Heart right ventricle (tissue), 16 donors: ENCODE data around the gene MUC20. TPM values are rescaled to one million over a fixed set of nuclear protein-coding genes. Genes with fewer than 3 reads are reported as not detected.

ENCODE experiments used
- ATAC-seq, 8 donors: fragments of 200-7000 bp; cut with Tn5 transposase; one replicate each; pipeline ENCODE4 v1.9.1; 2020; ENCODE audit warnings: mild to moderate bottlenecking in 8 of 8, moderate library complexity in 8 of 8, moderate number of reproducible peaks in 1 of 8
- DNase-seq, 2 donors: peaks; one replicate each; pipeline ENCODE4 v3.0.0-alpha.2; 2020
- H3K27ac ChIP-seq, 10 donors: fragments of 200-600 bp; sonication (generic) in 2 of 10; one replicate each; pipeline versions ENCODE4 v1.5.0 to v1.8.0; 2020 to 2022; ENCODE audit warnings: mild to moderate bottlenecking in 3 of 10
- H3K27me3 ChIP-seq, 7 donors: fragments of 200-600 bp; one replicate each; pipeline ENCODE4 v1.8.0; 2021 to 2022; ENCODE audit warnings: mild to moderate bottlenecking in 2 of 7
- H3K36me3 ChIP-seq, 9 donors: fragments of 200-600 bp; sonication (generic) in 1 of 9; one replicate each; pipeline versions ENCODE4 v1.5.0 to v1.8.0; 2020 to 2022; ENCODE audit warnings: mild to moderate bottlenecking in 2 of 9
- H3K4me1 ChIP-seq, 9 donors: fragments of 200-600 bp; sonication (generic) in 1 of 9; one replicate each; pipeline versions ENCODE4 v1.5.0 to v1.8.0; 2020 to 2022; ENCODE audit warnings: mild to moderate bottlenecking in 4 of 9
- H3K4me3 ChIP-seq, 10 donors: fragments of 200-600 bp; sonication (generic) in 2 of 10; one replicate each; pipeline versions ENCODE4 v1.5.0 to v1.8.0; 2020 to 2022; ENCODE audit warnings: mild to moderate bottlenecking in 7 of 10, moderate library complexity in 2 of 10
- H3K9me3 ChIP-seq, 11 donors: fragments of 200-600 bp in 10 of 11; sonication (generic) in 2 of 11; one replicate each; pipeline versions ENCODE4 v1.5.0 to v1.8.0; 2013 to 2022; ENCODE audit warnings: mild to moderate bottlenecking in 2 of 11, control low read depth in 1 of 11, moderate library complexity in 1 of 11
- WGBS, 2 donors: extraction: QIAGEN DNeasy Blood & Tissue Kit; methylation state at CpG; one replicate each; pipeline ENCODE4 v1.1.7; 2013; ENCODE audit warnings: inconsistent platforms in 1 of 2; 5-methylcytosine and 5-hydroxymethylcytosine counted together
- intact Hi-C, 10 donors: fragments of 100-400 bp; cut with DNase I; formaldehyde crosslinking; loops; one replicate each; pipeline versions ENCODE4 v1.11.1 to v1.14.2; 2022
- polyA plus RNA-seq, 2 donors: library from polyadenylated mRNA; stranded (reverse); fragments of 200-250 nt; gene quantifications; one replicate each; pipeline ENCODE4 v1.2.3, GENCODE V29; 2013
- total RNA-seq, 10 donors: library from RNA; stranded (reverse); fragmentation: NEBNext Ultra II Directional in 3 of 10; extraction: Animal tissue kit (Norgen Biotek cat#: 25700) in 3 of 10; gene quantifications; one replicate each; pipeline versions ENCODE4 v1.2.1 to v1.2.4, GENCODE V29; 2021 to 2023
- TF ChIP-seq, protein P1 (sequence below), 9 donors: fragments of 200-600 bp; sonication (generic) in 2 of 9; IDR thresholded peaks; one replicate each; pipeline versions ENCODE4 v1.5.0 to v1.8.0; 2021 to 2022; ENCODE audit warnings: antibody characterized with exemption in 9 of 9, mild to moderate bottlenecking in 5 of 9, moderate library complexity in 1 of 9
- donor health status: Arrhythmogenic right ventricular cardiomyopathy.
- donor health status: ischemic (EF 13 %, LVEDD 7.1; RV severe dilation, severe dysfunction).
- donor health status: healthy with polysubstance abuse.
- donor health status: DM: no; HTN: yes; CAD: no.
- donor health status: DM: no; HTN: no; CAD: no.
- donor health status: ischemic (EF 25% LVEDD 6.9; RV normal size, moderate dysfunction).
- donor health status: ischemic (EF 25% LVEDD 5.7; RV mildly dilated, moderate dysfunction).
- donor health status: healthy.
- donor health status: DM: yes; HTN: yes; CAD: no.
- donor health status: Ischemic cardiomyopathy.
- donor health status: ischemic (EF 35%, LVEDD 5.7; RV mildly dilated, moderate dysfunction).
- donor health status: nonischemic (EF 11% LVEDD 7.7; RV severe dilation, severe dysfunction).
- donor health status: DM: yes; HTN: yes; CAD: no.
- donor health status: PGD.
- donor health status: ischemic (EF 29% LVEDD 5.4; RV normal size, mild dysfunction).
- donor health status: nonischemic (EF 23%, LVEDD 6.1; RV moderate dilation, normal function).

Gene MUC20
- total and polyA plus RNA-seq, 12 donors = 0.36 to 7.6 (median 2.5) TPM

GRCh38 chr3:195753581-195753980 is 32.8 kb downstream of the MUC20 start:
- H3K27me3 ChIP-seq = peaks cover 0 to 45% (median 25%) of the 10 kb centered on the region in 7 donors
- H3K4me3 ChIP-seq = no peak overlapping the region
- H3K36me3 ChIP-seq = no peaks in the 10 kb centered on the region
- H3K4me1 ChIP-seq = peaks cover 0 to 15% (median 10%) of the 10 kb centered on the region in 9 donors
- no peak overlapping the region for H3K27ac ChIP-seq
- no peak for DNase-seq
- no peak for ATAC-seq
- intact Hi-C loops = no loop called here
- TF ChIP-seq, protein P1, sequence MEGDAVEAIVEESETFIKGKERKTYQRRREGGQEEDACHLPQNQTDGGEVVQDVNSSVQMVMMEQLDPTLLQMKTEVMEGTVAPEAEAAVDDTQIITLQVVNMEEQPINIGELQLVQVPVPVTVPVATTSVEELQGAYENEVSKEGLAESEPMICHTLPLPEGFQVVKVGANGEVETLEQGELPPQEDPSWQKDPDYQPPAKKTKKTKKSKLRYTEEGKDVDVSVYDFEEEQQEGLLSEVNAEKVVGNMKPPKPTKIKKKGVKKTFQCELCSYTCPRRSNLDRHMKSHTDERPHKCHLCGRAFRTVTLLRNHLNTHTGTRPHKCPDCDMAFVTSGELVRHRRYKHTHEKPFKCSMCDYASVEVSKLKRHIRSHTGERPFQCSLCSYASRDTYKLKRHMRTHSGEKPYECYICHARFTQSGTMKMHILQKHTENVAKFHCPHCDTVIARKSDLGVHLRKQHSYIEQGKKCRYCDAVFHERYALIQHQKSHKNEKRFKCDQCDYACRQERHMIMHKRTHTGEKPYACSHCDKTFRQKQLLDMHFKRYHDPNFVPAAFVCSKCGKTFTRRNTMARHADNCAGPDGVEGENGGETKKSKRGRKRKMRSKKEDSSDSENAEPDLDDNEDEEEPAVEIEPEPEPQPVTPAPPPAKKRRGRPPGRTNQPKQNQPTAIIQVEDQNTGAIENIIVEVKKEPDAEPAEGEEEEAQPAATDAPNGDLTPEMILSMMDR (IDR thresholded peaks at IDR 0.05) = no peak
- no peaks in the 10 kb centered on the region for H3K9me3 ChIP-seq
- WGBS, 2 donors = 81 to 87% methylated on average over 14 of the region's 14 CpGs

DNA sequence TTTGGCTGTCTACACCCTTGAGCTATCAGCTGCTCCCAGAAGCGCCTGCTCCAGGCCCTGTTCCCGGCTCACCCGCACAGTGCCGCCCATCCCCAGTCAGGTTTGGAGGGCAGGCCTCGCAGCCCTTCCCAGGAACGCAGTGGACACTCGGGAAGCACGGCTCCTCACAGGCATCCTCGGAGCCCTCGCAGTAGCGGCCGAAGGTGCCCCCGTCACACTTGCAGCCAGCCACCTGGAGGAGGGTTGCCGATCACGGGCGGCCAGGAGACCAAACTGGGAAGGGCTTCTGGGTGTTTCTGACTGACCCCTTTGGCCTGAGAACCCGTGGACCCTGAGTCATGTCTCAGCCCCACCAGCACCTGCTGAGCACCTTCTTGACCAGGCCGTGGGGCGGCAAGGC is 33.4 kb downstream of the MUC20 start:
- no peak overlapping the region for H3K27ac ChIP-seq
- intact Hi-C loops = no loop called here
- peaks cover 0 to 48% (median 27%) of the 10 kb centered on the region in 7 donors for H3K27me3 ChIP-seq
- peaks cover 0 to 15% (median 10%) of the 10 kb centered on the region in 9 donors for H3K4me1 ChIP-seq
- TF ChIP-seq, protein P1 (IDR thresholded peaks at IDR 0.05) = no peak
- H3K4me3 ChIP-seq = no peak overlapping the region
- H3K9me3 ChIP-seq = no peaks in the 10 kb centered on the region
- DNase-seq = no peak
- H3K36me3 ChIP-seq = no peaks in the 10 kb centered on the region
- 91 to 95% methylated on average over 19 of the region's 19 CpGs for WGBS, 2 donors
- ATAC-seq = no peak

DNA sequence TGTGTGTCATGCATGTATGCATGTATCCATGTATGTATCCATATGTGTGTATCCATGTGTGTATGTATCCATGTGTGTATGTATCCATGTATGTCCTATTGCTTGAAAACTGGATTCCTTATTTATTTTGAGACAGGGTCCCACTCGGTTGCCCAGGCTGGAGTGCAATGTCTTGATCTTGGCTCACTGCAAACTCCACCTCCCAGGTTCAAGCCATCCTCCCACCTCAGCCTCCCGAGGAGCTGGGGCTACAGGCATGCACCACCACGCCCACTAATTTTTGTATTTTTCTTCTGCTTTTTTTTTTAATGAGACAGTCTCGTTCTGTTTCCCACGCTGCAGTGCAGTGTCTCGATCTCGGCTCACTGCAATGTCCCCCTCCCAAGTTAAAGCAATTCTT is 34.1 kb downstream of the MUC20 start:
- 88 to 89% methylated on average over 7 of the region's 7 CpGs for WGBS, 2 donors
- H3K36me3 ChIP-seq = no peaks in the 10 kb centered on the region
- peaks cover 0 to 52% (median 29%) of the 10 kb centered on the region in 7 donors for H3K27me3 ChIP-seq
- TF ChIP-seq, protein P1 (IDR thresholded peaks at IDR 0.05) = no peak
- DNase-seq (no peak), ATAC-seq (no peak)
- peaks cover 0 to 15% (median 10%) of the 10 kb centered on the region in 9 donors for H3K4me1 ChIP-seq
- intact Hi-C loops = no loop called here
- no peak overlapping the region for H3K4me3 ChIP-seq
- no peak overlapping the region for H3K27ac ChIP-seq
- no peaks in the 10 kb centered on the region for H3K9me3 ChIP-seq

GRCh38 chr3:195755391-195755790 is 34.6 kb downstream of the MUC20 start:
- no peak for ATAC-seq
- no peaks in the 10 kb centered on the region for H3K36me3 ChIP-seq
- H3K27ac ChIP-seq = no peak overlapping the region
- H3K9me3 ChIP-seq = no peaks in the 10 kb centered on the region
- DNase-seq = no peak
- H3K4me3 ChIP-seq = no peak overlapping the region
- H3K4me1 ChIP-seq = peaks cover 0 to 15% (median 10%) of the 10 kb centered on the region in 9 donors
- intact Hi-C loops = no loop called here
- peaks cover 0 to 52% (median 32%) of the 10 kb centered on the region in 7 donors for H3K27me3 ChIP-seq
- TF ChIP-seq, protein P1 (IDR thresholded peaks at IDR 0.05) = no peak
- 83 to 88% methylated on average over 7 of the region's 7 CpGs for WGBS, 2 donors
